Neural progenitor cell (in vitro differentiated cells): ENCODE results near the gene PHOSPHO1. TPM values are rescaled to one million over a fixed set of nuclear protein-coding genes. Genes with fewer than 3 reads are reported as not detected.

Experiments
- DNase-seq: peaks from one replicate; pipeline ENCODE4 v3.0.0-alpha.2; 2016; ENCODE audit warnings: low spot score
- H2AFZ ChIP-seq: fragments of 200-600 bp; sonication (generic); replicated peaks from 2 replicates; pipeline ENCODE4 v1.6.1; 2016; ENCODE audit warnings: antibody characterized with exemption
- H3F3A ChIP-seq: fragments of 200-600 bp; sonication (generic); 2 replicates; pipeline ENCODE4 v1.6.1; 2016; ENCODE audit warnings: antibody characterized with exemption, low read depth
- H3K27ac ChIP-seq: fragments of 200-600 bp; sonication (generic); 2 replicates; pipeline ENCODE4 v1.5.1; 2016; ENCODE audit warnings: mild to moderate bottlenecking
- H3K27me3 ChIP-seq: fragments of 200-600 bp; sonication (generic); 2 replicates; pipeline ENCODE4 v1.6.1; 2016; ENCODE audit warnings: mild to moderate bottlenecking, moderate library complexity
- H3K36me3 ChIP-seq: fragments of 200-600 bp; sonication (generic); 2 replicates; pipeline ENCODE4 v1.5.1; 2016
- H3K4me1 ChIP-seq: fragments of 200-600 bp; sonication (generic); 2 replicates; pipeline ENCODE4 v1.6.1; 2016; ENCODE audit warnings: mixed run types
- H3K4me2 ChIP-seq: fragments of 200-600 bp; sonication (generic); 2 replicates; pipeline ENCODE4 v1.6.1; 2016
- H3K4me3 ChIP-seq: fragments of 200-600 bp; sonication (generic); 2 replicates; pipeline ENCODE4 v1.5.1; 2016
- H3K79me2 ChIP-seq: fragments of 200-600 bp; sonication (generic); 2 replicates; pipeline ENCODE4 v1.6.1; 2016; ENCODE audit warnings: low read depth
- H3K9ac ChIP-seq: fragments of 200-600 bp; sonication (generic); 2 replicates; pipeline ENCODE4 v1.6.1; 2016
- H3K9me3 ChIP-seq: fragments of 200-600 bp; sonication (generic); 2 replicates; pipeline ENCODE4 v1.5.1; 2016; ENCODE audit warnings: low read depth
- H4K20me1 ChIP-seq: fragments of 200-600 bp; sonication (generic); 2 replicates; pipeline ENCODE4 v1.6.1; 2016; ENCODE audit warnings: low read depth
- H3K27ac Mint-ChIP-seq: 3 replicates; pipeline ENCODE4 v1.8.0; 2021; ENCODE audit warnings: mixed read lengths
- H3K27me3 Mint-ChIP-seq: 2 replicates; pipeline ENCODE4 v1.8.0; 2022; ENCODE audit warnings: low read depth, mild to moderate bottlenecking, inconsistent platforms, moderate library complexity, mixed read lengths; ENCODE audit not compliant: insufficient read depth
- H3K36me3 Mint-ChIP-seq: 3 replicates; pipeline ENCODE4 v1.8.0; 2021; ENCODE audit warnings: mixed read lengths
- H3K4me1 Mint-ChIP-seq: 3 replicates; pipeline ENCODE4 v1.8.0; 2021; ENCODE audit warnings: mixed read lengths
- H3K4me3 Mint-ChIP-seq: 3 replicates; pipeline ENCODE4 v1.8.0; 2021; ENCODE audit warnings: mild to moderate bottlenecking, moderate library complexity, mixed read lengths
- H3K9me3 Mint-ChIP-seq: 3 replicates; pipeline ENCODE4 v1.8.0; 2020; ENCODE audit warnings: mixed read lengths
- CTCF ChIP-seq: fragments of 200-600 bp; sonication (generic); IDR thresholded peaks from 2 replicates; pipeline ENCODE4 v1.5.1; 2017; ENCODE audit warnings: antibody characterized with exemption, mild to moderate bottlenecking
- EZH2 ChIP-seq: fragments of 200-600 bp; sonication (generic); IDR thresholded peaks from 2 replicates; pipeline ENCODE4 v1.6.1; 2017; ENCODE audit warnings: antibody characterized with exemption, mild to moderate bottlenecking, moderate library complexity
- EZH2phosphoT487 ChIP-seq: fragments of 200-600 bp; sonication (generic); IDR thresholded peaks from 2 replicates; pipeline ENCODE4 v1.6.1; 2017; ENCODE audit warnings: antibody characterized with exemption
- total RNA-seq: library from RNA; depleted of rRNA; stranded (reverse); fragments of >200 nt; gene quantifications from 2 replicates; pipeline ENCODE4 v1.2.3, GENCODE V29; 2015; ENCODE audit warnings: low replicate concordance

The PHOSPHO1 gene
- total RNA-seq, 1 donor from 2014 or later, result not detected

GRCh38 chr17:49241040-49241439, 10.5 kb upstream of the PHOSPHO1 start:
- no peaks in the 10 kb centered on the region for H3F3A ChIP-seq
- H4K20me1 ChIP-seq, result no peaks in the 10 kb centered on the region
- no peaks in the 10 kb centered on the region for H3K79me2 ChIP-seq
- no peaks in the 10 kb centered on the region for H3K27me3 ChIP-seq
- no peaks in the 10 kb centered on the region for H3K4me1 ChIP-seq
- H3K9me3 Mint-ChIP-seq, result no peaks in the 10 kb centered on the region
- no peak overlapping the region for H3K27ac ChIP-seq
- H3K4me3 ChIP-seq, result no peak overlapping the region
- H3K9me3 ChIP-seq, result no peaks in the 10 kb centered on the region
- H3K4me2 ChIP-seq, result no peak overlapping the region
- no peak for TF ChIP-seq EZH2phosphoT487
- TF ChIP-seq CTCF, result no peak
- TF ChIP-seq EZH2, result no peak
- H3K36me3 ChIP-seq, result no peaks in the 10 kb centered on the region
- no peak overlapping the region for H3K4me3 Mint-ChIP-seq
- DNase-seq, result no peak
- H3K36me3 Mint-ChIP-seq, result no peaks in the 10 kb centered on the region
- H3K27ac Mint-ChIP-seq, result no peak overlapping the region
- no peak overlapping the region for H3K9ac ChIP-seq
- no peak overlapping the region for H2AFZ ChIP-seq
- H3K4me1 Mint-ChIP-seq, result no peaks in the 10 kb centered on the region
- H3K27me3 Mint-ChIP-seq, result peaks cover 3% of the 10 kb centered on the region

GRCh38 chr17:49240619-49241018, 10.0 kb upstream of the PHOSPHO1 start:
- no peaks in the 10 kb centered on the region for H3K9me3 ChIP-seq
- no peaks in the 10 kb centered on the region for H3K27me3 ChIP-seq
- H3K36me3 ChIP-seq, result no peaks in the 10 kb centered on the region
- H3K36me3 Mint-ChIP-seq, result no peaks in the 10 kb centered on the region
- H3K27ac Mint-ChIP-seq, result no peak overlapping the region
- H3K9me3 Mint-ChIP-seq, result no peaks in the 10 kb centered on the region
- H3K4me1 ChIP-seq, result no peaks in the 10 kb centered on the region
- no peaks in the 10 kb centered on the region for H4K20me1 ChIP-seq
- peaks cover 3% of the 10 kb centered on the region for H3K27me3 Mint-ChIP-seq
- H2AFZ ChIP-seq, result no peak overlapping the region
- DNase-seq, result no peak
- H3K4me3 Mint-ChIP-seq, result no peak overlapping the region
- no peak overlapping the region for H3K4me2 ChIP-seq
- H3K4me1 Mint-ChIP-seq, result no peaks in the 10 kb centered on the region
- H3K27ac ChIP-seq, result no peak overlapping the region
- no peak overlapping the region for H3K4me3 ChIP-seq
- no peak overlapping the region for H3K9ac ChIP-seq
- H3F3A ChIP-seq, result no peaks in the 10 kb centered on the region
- TF ChIP-seq CTCF, result no peak
- TF ChIP-seq EZH2, result no peak
- TF ChIP-seq EZH2phosphoT487, result no peak
- no peaks in the 10 kb centered on the region for H3K79me2 ChIP-seq

GRCh38 chr17:49239963-49240362, 9.4 kb upstream of the PHOSPHO1 start:
- no peaks in the 10 kb centered on the region for H3K4me1 ChIP-seq
- H3K27me3 ChIP-seq, result no peaks in the 10 kb centered on the region
- H3K79me2 ChIP-seq, result no peaks in the 10 kb centered on the region
- H2AFZ ChIP-seq, result no peak overlapping the region
- Mint-ChIP-seq H3K36me3 (no peaks in the 10 kb centered on the region), H3K4me1 (no peaks in the 10 kb centered on the region), H3K27me3 (peaks cover 7% of the 10 kb centered on the region), H3K4me3 (no peak overlapping the region), H3K9me3 (no peaks in the 10 kb centered on the region), H3K27ac (no peak overlapping the region)
- no peak overlapping the region for H3K4me2 ChIP-seq
- no peaks in the 10 kb centered on the region for H3F3A ChIP-seq
- H3K9ac ChIP-seq, result no peak overlapping the region
- H3K36me3 ChIP-seq, result no peaks in the 10 kb centered on the region
- no peak for DNase-seq
- H4K20me1 ChIP-seq, result no peaks in the 10 kb centered on the region
- no peak overlapping the region for H3K27ac ChIP-seq
- H3K9me3 ChIP-seq, result no peaks in the 10 kb centered on the region
- H3K4me3 ChIP-seq, result no peak overlapping the region
- TF ChIP-seq EZH2phosphoT487 (no peak), CTCF (no peak), EZH2 (no peak)

- H4K20me1 ChIP-seq, result no peaks in the 10 kb centered on the region
- no peak overlapping the region for H3K27ac ChIP-seq
- H3K9ac ChIP-seq, result no peak overlapping the region
- Mint-ChIP-seq H3K36me3 (no peaks in the 10 kb centered on the region), H3K4me3 (no peak overlapping the region), H3K27me3 (peaks cover 17% of the 10 kb centered on the region), H3K4me1 (peaks cover 2% of the 10 kb centered on the region), H3K27ac (peak overlapping the region; percentile 26), H3K9me3 (no peaks in the 10 kb centered on the region)
- no peak overlapping the region for H3K4me2 ChIP-seq
- no peaks in the 10 kb centered on the region for H3K4me1 ChIP-seq
- no peak for DNase-seq
- peaks cover 23% of the 10 kb centered on the region for H3K27me3 ChIP-seq
- H3F3A ChIP-seq, result no peaks in the 10 kb centered on the region
- H3K36me3 ChIP-seq, result no peaks in the 10 kb centered on the region
- H3K4me3 ChIP-seq, result no peak overlapping the region
- no peak overlapping the region for H2AFZ ChIP-seq
- H3K79me2 ChIP-seq, result no peaks in the 10 kb centered on the region
- TF ChIP-seq CTCF, result no peak
- no peaks in the 10 kb centered on the region for H3K9me3 ChIP-seq
These were observed 5.3 kb upstream of the PHOSPHO1 start for GRCh38 chr17:49235896-49236295.
